HG02642 (cell line): ENCODE results near the gene SLC16A14.
A peak's percentile ranks its signal among the peaks of the same experiment; 100 is the strongest.
"Not testable (repeated sequence)": the region's sequence is repeated elsewhere in the genome, so short reads cannot be mapped to it uniquely, and the experiment has no call there.

Source experiments
- ATAC-seq: cut with Tn5 transposase; IDR thresholded peaks from one replicate; pipeline ENCODE4 v1.9.1; 2021; ENCODE audit warnings: mild to moderate bottlenecking; ENCODE audit not compliant: unreplicated experiment, poor library complexity

Gene SLC16A14, protein sequence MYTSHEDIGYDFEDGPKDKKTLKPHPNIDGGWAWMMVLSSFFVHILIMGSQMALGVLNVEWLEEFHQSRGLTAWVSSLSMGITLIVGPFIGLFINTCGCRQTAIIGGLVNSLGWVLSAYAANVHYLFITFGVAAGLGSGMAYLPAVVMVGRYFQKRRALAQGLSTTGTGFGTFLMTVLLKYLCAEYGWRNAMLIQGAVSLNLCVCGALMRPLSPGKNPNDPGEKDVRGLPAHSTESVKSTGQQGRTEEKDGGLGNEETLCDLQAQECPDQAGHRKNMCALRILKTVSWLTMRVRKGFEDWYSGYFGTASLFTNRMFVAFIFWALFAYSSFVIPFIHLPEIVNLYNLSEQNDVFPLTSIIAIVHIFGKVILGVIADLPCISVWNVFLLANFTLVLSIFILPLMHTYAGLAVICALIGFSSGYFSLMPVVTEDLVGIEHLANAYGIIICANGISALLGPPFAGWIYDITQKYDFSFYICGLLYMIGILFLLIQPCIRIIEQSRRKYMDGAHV

GRCh38 chr2:230068651-230069055 is at the start of gene SLC16A14:
Gene SLC16A14, minus strand, starts transcription at chr2:230068924. Its CDS starts 9,572 bp downstream, at chr2:230059352.
- peak; percentile 24 for ATAC-seq

GRCh38 chr2:230106771-230107170 is 38.0 kb upstream of the SLC16A14 start:
- no peak for ATAC-seq

- ATAC-seq = not testable (repeated sequence)
Observed at GRCh38 chr2:230101967-230102366, 33.2 kb upstream of the SLC16A14 start.

- ATAC-seq = no peak
Observed at GRCh38 chr2:230097841-230098240, 29.1 kb upstream of the SLC16A14 start.

- no peak for ATAC-seq
Observed at GRCh38 chr2:230097424-230097823, 28.7 kb upstream of the SLC16A14 start.

- ATAC-seq = no peak
Observed at GRCh38 chr2:230090967-230091366, 22.2 kb upstream of the SLC16A14 start.

- ATAC-seq = no peak
Observed at GRCh38 chr2:230085201-230085600, 16.5 kb upstream of the SLC16A14 start.

DNA sequence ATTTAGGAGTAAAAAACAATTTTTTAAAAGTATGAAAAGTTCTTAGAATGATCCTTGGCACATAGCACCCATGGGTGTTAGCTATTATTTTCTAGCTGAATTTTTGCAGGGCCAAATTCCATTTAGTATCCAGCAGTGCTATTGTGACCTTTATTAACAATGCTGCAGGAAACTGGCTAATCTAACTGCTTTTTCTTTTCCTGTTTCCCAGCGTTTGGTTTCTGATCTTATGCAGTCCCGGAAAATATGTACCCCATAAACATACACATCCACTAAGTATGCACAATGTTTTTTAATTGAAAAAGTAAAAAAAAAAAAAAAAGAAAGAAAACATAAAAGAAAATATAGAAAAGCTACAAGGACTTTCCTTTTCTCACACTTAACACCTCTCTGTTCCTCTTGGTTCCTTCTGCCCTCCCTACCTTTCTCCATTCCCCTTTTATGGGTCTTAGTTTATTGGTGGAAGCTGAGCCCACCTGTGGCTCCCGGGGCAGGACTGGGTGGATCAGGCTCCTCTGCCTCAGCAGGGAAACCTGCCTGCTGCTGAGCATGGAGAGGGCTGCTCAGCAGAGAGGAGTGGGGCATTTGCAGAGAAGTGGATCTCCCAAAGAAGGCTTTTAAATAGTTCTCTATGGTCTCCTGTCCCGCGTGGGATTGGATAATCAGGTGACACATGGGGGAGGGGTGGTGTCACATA is 9.3 kb upstream of the SLC16A14 start:
- ATAC-seq = no peak

- ATAC-seq = no peak
Observed at GRCh38 chr2:230076819-230077218, 8.1 kb upstream of the SLC16A14 start.

- no peak for ATAC-seq
Observed at GRCh38 chr2:230075988-230076631, 7.4 kb upstream of the SLC16A14 start.

- no peak for ATAC-seq
Observed at GRCh38 chr2:230071421-230071820, 2.7 kb upstream of the SLC16A14 start.

DNA sequence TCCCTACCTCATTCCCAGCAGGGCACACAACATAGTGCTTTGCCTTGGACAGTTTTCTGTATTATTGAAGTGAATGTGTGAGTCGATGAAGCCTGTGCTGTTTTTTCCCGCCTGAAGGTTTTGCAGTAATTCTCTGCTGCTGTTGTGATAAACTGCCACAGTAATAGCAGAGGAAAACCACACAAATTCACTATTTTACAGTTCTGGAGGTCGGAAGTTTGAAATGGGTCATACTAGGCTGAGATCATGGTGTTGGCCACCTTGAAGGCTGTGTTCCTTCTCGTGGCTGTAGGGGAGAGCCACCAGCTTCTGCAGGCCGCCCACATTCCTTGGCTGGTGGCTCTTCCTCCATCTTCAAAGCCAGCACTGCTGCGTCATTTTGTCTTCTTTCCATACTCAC is 678 bp upstream of the SLC16A14 start:
- no peak for ATAC-seq

- peak; percentile 48 for ATAC-seq
Observed at GRCh38 chr2:230068016-230068650, 591 bp downstream of the SLC16A14 start.

GRCh38 chr2:230060672-230061293 is 7.9 kb downstream of the SLC16A14 start:
- ATAC-seq = no peak

DNA sequence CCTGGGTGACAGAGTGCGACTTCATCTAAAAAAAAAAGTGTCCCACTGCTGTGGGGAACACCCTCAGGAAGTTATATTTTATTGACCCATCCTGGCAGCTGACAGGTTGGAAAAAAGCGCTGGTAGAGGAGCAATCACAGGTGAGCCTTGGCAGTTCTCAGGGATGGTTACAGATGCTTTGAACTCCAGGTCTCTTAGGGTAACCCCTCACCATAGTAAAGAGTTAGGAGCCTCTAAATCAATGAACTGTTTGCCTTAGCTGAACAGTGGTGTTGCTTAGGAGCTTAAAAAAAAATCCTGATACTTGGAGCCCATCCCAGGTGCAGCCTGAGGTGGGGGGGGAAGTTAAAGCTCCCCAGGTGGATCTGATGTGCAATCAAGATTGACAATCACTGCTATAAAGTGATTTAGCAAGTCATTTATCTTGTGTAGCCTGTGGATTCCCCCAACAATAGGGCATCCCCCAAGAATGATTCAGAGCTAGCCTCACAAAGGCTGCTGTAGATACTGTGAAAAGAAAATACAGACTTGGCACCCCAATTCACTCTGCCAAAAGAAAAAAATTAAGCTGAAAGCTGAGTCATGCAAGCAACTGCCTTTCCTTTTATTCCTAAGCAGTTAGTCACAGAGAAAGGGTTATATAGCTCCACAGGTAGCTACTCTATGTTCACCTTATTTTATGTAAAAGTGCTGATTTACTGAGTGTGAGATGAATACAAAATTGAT is 14.8 kb downstream of the SLC16A14 start:
- no peak for ATAC-seq

DNA sequence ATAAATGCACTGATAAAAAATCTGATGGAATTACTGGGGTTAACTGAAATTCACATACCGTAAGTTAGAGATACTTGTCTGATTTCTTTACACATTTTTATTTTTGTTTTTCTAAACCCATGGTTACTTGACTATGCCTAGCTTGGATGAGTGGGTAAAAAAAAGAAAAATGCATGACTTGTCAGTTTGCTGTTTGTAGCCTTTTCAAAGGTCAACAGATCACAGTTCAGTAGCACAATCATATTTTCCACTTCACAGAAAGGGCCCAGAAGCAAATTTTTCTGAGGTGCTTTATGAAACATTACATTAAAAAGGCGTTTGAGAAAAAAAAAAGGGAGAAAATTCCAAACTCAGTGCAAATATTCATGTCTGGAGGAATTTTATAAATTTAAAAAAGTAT is 16.4 kb downstream of the SLC16A14 start:
- no peak for ATAC-seq

DNA sequence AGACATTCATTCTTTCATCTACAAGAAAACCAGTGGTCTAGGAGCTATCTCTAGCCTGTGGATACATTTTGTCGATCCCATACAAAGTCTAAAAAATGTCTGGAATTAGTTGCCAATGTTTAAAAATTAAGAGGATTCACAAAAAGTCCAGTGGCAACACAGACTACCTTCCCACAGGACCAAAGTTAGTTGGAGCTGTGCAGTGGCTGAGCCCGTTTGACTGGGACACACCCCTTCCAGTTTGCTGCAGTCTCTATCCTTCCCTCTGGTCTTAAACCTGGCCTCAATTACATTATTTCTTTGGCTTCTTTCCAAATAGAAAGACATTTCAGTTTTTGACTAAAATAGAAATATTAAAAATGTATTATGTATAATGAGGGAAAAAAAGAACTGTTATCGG is 18.6 kb downstream of the SLC16A14 start:
- no peak for ATAC-seq

DNA sequence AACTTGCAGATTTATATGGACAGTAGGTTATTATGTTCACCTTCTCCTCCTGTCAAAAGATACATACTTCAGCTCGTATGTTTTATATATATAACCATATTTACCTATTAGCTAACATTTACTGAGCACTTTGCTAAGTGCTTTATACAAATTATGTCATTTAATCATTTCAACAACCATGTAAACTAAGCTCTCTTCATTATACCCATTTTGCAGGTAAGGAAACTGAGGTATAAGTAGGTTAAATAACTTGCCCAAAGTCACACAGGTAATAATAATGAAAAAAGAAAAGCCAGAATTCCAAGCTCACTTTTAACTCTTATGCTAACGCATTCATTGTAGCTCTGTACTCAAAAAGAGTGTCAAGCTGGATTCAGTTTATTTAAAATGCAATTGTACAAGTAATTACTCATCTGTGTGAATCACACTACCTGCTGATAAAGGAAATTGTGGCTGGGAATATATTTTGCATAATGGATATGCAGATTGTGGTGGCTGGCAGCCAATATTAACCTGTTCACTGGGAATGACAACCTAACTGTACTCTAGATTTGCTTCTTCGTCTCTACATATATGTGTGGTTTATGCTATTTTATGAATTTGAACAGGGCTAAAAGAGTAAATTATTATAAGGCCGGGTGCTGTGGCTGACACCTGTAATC is 20.6 kb downstream of the SLC16A14 start:
- ATAC-seq = no peak

GRCh38 chr2:230046491-230046890 is 22.2 kb downstream of the SLC16A14 start:
- no peak for ATAC-seq
